ENCODE measurements around the gene MMP24. TPM values are rescaled to one million over a fixed set of nuclear protein-coding genes. Genes with fewer than 3 reads are reported as not detected.

The MMP24 gene
- total RNA-seq, 2 experiments from 2014 or later, result not detected

- intact Hi-C loops (cut with micrococcal nuclease), result loop anchor here (1.0 to 5.0 kb wide), 4 partner anchors 19 to 359 kb away; partner anchors contain the start of genes CPNE1, EIF6 and RBM12
- CTCF ChIA-PET, result interaction anchor here (0.6 to 8.0 kb wide), 34 partner anchors 8 to 582 kb away, joined by 3 to 151 read pairs (median 6); partner anchors contain the start of genes CEP250, EIF6, GDF5 and MMP24OS
- POLR2A ChIA-PET, result interaction anchor here (0.5 to 1.5 kb wide), 5 partner anchors 19 to 833 kb away, joined by 3 to 4 read pairs (median 3); partner anchors contain the start of genes CEP250, EIF6 and MMP24OS
- Mint-ChIP-seq H3K27me3 (no peaks in the 10 kb centered on the region), H3K4me1 (ENCODE audit: low read depth) (peaks cover 57% of the 10 kb centered on the region), H3K4me3 (no peak overlapping the region), H3K9me3 (no peaks in the 10 kb centered on the region), H3K36me3 (peaks cover 9% of the 10 kb centered on the region), H3K27ac (no peak overlapping the region)
- DNase-seq, result no peak
Measured at GRCh38 chr20:35303382-35303734, 76.9 kb downstream of the MMP24 start.

- CTCF ChIA-PET, result interaction anchor here (0.6 to 8.0 kb wide), 42 partner anchors 9 to 582 kb away, joined by 3 to 151 read pairs (median 4); partner anchors contain the start of genes CEP250, EIF6, GDF5 and MMP24OS
- intact Hi-C loops (cut with micrococcal nuclease), result loop anchor here (1.0 to 5.0 kb wide), 5 partner anchors 19 to 358 kb away; partner anchors contain the start of genes CPNE1, EIF6 and RBM12
- H3K9me3 Mint-ChIP-seq, result no peaks in the 10 kb centered on the region
- no peak overlapping the region for H3K4me3 Mint-ChIP-seq
- H3K4me1 Mint-ChIP-seq (ENCODE audit: low read depth), result peaks cover 60% of the 10 kb centered on the region
- H3K27me3 Mint-ChIP-seq, result no peaks in the 10 kb centered on the region
- DNase-seq, result peak; percentile 92
- POLR2A ChIA-PET, result interaction anchor here (0.5 to 1.5 kb wide), 6 partner anchors 19 to 832 kb away, joined by 3 to 5 read pairs (median 4); partner anchors contain the start of genes CEP250, EIF6 and MMP24OS
- peaks cover 9% of the 10 kb centered on the region for H3K36me3 Mint-ChIP-seq
- no peak overlapping the region for H3K27ac Mint-ChIP-seq
Measured at GRCh38 chr20:35303735-35304491, 77.4 kb downstream of the MMP24 start.

DNA sequence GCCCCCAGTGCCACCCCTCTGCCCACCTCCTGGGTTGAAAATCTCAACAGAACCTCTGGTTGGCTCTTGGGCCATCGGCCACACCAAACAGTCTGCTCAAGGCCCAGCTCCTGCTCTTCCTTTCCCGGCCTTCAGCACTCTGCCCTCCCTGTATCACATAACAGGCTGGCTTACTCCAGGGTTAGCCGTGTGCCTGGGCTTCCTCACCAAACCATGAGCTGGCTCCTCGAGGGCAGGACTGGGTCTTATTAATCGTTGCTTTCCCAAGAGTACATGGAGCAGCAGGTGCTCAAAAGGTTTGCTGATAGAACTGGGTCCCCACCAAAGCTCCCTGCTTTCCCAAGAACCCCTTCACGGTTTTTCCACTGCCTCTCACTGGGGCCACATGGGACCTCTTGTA lies 78.5 kb downstream of the MMP24 start:
- Mint-ChIP-seq H3K27ac (peak overlapping the region; percentile 92), H3K4me1 (ENCODE audit: low read depth) (peaks cover 63% of the 10 kb centered on the region), H3K36me3 (peaks cover 9% of the 10 kb centered on the region), H3K27me3 (no peaks in the 10 kb centered on the region), H3K9me3 (no peaks in the 10 kb centered on the region), H3K4me3 (no peak overlapping the region)
- intact Hi-C loops (cut with micrococcal nuclease), result loop anchor here (1.0 to 5.0 kb wide), 3 partner anchors 24 to 357 kb away; partner anchors contain the start of genes CPNE1 and RBM12
- CTCF ChIA-PET, result interaction anchor here (0.7 to 8.0 kb wide), 21 partner anchors 9 to 238 kb away, joined by 3 to 151 read pairs (median 10); partner anchors contain the start of genes CEP250, EIF6, ERGIC3 and GDF5
- POLR2A ChIA-PET, result interaction anchor here (1.0 to 4.0 kb wide), 7 partner anchors 21 to 158 kb away, joined by 3 to 15 read pairs (median 5); partner anchors contain the start of genes EDEM2, EIF6, MMP24OS and UQCC1
- DNase-seq, result no peak

DNA sequence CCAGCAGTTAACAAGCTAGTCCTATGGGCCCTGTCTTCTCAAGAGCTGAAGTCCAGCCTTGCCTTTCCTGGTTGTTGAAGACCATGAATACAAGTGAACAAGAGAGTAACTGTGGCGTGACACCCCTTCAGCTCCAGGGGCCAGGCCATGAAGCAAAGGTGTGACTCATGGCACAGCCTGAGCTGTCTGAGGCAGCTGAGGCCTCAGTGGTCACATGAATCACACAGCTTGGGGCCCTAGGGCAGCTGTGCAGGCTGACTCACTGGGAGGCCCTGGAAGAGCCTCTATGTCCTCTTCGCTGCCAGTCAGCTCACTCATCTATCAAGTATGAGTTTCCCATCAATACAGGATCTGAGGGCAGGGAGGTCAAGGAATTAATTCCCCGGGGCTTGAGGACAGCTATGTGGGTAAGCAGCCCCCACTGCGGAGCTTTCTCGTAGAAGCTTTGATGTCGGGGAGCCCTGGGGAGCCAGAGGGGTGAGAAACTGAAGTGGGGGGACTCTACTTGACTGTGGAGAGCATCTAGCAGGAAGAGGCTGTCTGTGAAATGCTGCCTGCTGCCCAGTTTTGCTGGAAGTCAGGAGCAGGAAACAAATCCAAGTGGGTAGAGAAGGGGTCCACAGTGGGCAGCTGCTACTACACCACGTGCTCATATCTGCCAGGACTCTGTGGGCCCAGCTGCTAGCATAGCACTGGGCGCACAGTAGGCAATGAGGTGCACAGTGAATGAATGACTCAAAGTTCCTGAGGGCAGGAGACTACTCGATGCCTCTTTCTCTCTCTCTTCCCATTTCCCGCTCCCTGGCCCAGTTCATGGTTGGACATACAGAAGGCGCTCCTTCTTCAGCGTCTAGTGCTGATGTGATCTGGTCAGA lies 79.4 kb downstream of the MMP24 start:
- DNase-seq, result peak; percentile 94
- no peaks in the 10 kb centered on the region for H3K27me3 Mint-ChIP-seq
- H3K4me1 Mint-ChIP-seq (ENCODE audit: low read depth), result peaks cover 64% of the 10 kb centered on the region
- POLR2A ChIA-PET, result interaction anchor here (0.5 to 4.0 kb wide), 10 partner anchors 10 to 789 kb away, joined by 3 to 15 read pairs (median 4); partner anchors contain the start of genes DYNLRB1, EDEM2, EIF6 and UQCC1
- intact Hi-C loops (cut with micrococcal nuclease), result loop anchor here (1.0 kb wide), 1 partner anchor 213 kb away; no protein-coding TSS in a partner anchor
- peak overlapping the region; percentile 92 for H3K27ac Mint-ChIP-seq
- H3K4me3 Mint-ChIP-seq, result peak overlapping the region; percentile 65
- H3K36me3 Mint-ChIP-seq, result peaks cover 9% of the 10 kb centered on the region
- CTCF ChIA-PET, result interaction anchor here (0.7 to 8.0 kb wide), 23 partner anchors 8 to 466 kb away, joined by 3 to 151 read pairs (median 7); partner anchors contain the start of genes CEP250, EDEM2, EIF6 and ERGIC3
- no peaks in the 10 kb centered on the region for H3K9me3 Mint-ChIP-seq

DNA sequence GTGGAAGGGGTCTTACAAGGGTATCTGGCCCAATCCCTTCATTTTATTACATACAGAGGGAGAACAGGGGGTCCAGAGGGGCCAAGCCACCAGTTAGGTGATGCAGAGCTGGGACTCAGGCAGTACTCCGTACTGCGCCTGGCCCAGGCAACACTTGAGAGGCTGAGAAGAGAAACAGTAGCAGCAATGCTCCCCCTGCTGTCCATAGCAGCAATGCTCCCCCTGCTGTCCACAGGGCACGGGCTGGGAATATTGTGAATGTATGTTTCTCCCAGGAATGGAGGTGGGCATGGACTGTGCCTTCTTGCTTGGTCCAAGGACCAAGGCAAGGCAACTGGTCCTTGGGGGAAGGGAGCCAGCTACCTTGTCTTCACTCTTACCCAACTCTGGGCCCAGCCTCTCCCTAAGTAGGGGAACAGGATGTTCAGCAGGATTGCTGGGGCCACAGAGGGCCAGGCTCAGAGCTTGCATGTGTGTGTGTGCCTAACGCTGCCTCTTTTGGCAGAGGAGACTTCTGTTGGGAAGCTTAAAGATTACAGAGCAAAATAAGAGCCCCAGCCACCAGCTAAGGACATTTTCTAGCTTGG lies 80.5 kb downstream of the MMP24 start:
- Mint-ChIP-seq H3K36me3 (peaks cover 9% of the 10 kb centered on the region), H3K27me3 (no peaks in the 10 kb centered on the region), H3K4me3 (no peak overlapping the region), H3K9me3 (no peaks in the 10 kb centered on the region), H3K27ac (peak overlapping the region; percentile 92), H3K4me1 (ENCODE audit: low read depth) (peaks cover 73% of the 10 kb centered on the region)
- POLR2A ChIA-PET, result interaction anchor here (0.6 to 4.0 kb wide), 2 partner anchors 23 to 625 kb away, joined by 3 to 15 read pairs; partner anchors contain the start of gene EIF6
- DNase-seq, result peak; percentile 54
- intact Hi-C loops (cut with micrococcal nuclease), result no loop called here
- CTCF ChIA-PET, result interaction anchor here (0.6 to 8.0 kb wide), 11 partner anchors 9 to 465 kb away, joined by 3 to 151 read pairs (median 8); partner anchors contain the start of genes CEP250, EIF6 and GDF5

DNA sequence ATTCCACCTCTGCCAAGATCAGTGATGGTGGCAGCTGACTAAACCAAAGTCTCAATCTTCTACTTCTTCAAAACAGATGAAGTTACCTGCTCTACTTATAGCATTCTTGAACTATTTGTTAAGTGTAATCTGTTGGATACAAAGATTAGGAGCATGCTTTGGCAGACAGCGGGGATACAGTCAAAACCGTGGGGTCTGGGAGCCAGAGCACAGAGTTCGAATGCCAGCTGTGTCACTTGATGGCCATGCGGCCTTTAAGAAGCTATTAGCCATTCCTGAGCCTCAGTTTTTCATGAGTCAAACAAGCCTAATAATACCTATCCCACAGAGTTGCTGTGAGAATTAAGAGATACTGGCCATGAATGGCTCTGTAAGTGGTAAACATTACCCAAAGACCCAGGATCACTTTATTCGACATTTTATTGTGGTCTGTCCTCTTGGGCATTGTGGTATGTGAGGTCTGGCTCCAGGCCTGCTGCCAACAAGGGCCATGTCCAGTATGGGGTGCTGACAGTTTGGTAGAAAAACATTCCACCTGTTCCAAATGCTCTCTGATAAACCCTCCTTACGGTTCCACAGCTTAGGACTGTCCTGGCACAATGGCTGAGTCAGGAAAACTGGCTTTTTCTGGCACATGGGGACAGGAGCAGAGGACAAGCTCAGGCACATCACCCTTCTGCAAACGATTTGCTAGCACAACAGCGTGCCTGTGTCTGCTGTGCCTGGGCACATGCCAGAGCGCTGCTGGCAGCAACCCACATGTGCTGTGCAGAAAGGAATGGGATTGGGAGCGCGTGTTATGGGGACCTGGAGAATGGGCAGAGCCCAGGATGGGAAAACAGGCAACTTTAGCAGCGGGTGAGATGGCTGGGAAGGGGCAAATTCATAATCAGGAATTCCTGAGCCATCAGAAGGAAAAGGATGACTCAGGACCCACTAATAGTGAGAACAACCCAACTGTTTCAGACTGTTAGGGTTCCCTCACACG lies 81.5 kb downstream of the MMP24 start:
- ChIA-PET CTCF (interaction anchor here (0.6 to 8.0 kb wide), 9 partner anchors 10 to 146 kb away, joined by 3 to 151 read pairs (median 37); partner anchors contain the start of genes CEP250 and GDF5), POLR2A (interaction anchor here (0.6 to 4.0 kb wide), 3 partner anchors 21 to 626 kb away, joined by 3 to 15 read pairs (median 4); partner anchors contain the start of gene EIF6)
- Mint-ChIP-seq H3K27me3 (no peaks in the 10 kb centered on the region), H3K4me3 (no peak overlapping the region), H3K9me3 (no peaks in the 10 kb centered on the region), H3K4me1 (ENCODE audit: low read depth) (peaks cover 75% of the 10 kb centered on the region), H3K27ac (peak overlapping the region; percentile 15), H3K36me3 (peaks cover 12% of the 10 kb centered on the region)
- DNase-seq, result no peak
- intact Hi-C loops (cut with micrococcal nuclease), result no loop called here

DNA sequence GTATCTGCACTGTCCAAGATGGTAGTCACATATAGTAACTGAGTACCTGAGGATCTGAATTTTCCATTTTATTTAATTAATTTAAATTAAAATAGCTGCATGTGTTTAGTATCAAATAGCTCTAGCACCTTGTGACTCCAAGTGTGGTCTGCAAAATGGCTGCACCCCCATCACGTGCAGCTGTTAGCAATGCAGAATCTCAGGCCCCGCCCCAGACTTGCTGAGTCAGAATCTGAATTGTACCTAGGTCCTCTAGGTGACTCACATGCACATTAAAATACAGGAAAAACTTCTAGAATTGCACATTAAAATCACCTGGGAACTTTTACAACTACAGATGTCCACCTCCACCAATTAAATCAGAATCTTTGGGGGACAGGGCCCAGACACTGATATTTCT lies 84.9 kb downstream of the MMP24 start:
- ChIA-PET CTCF (interaction anchor here (0.9 to 4.6 kb wide), 3 partner anchors 8 to 136 kb away, joined by 3 to 32 read pairs (median 5); no protein-coding TSS in a partner anchor), POLR2A (no interaction called here)
- DNase-seq, result peak; percentile 90
- H3K4me1 Mint-ChIP-seq (ENCODE audit: low read depth), result peaks cover 66% of the 10 kb centered on the region
- intact Hi-C loops (cut with micrococcal nuclease), result no loop called here
- H3K9me3 Mint-ChIP-seq, result no peaks in the 10 kb centered on the region
- H3K36me3 Mint-ChIP-seq, result peaks cover 9% of the 10 kb centered on the region
- H3K27ac Mint-ChIP-seq, result peak overlapping the region; percentile 86
- H3K4me3 Mint-ChIP-seq, result no peak overlapping the region
- H3K27me3 Mint-ChIP-seq, result no peaks in the 10 kb centered on the region

DNA sequence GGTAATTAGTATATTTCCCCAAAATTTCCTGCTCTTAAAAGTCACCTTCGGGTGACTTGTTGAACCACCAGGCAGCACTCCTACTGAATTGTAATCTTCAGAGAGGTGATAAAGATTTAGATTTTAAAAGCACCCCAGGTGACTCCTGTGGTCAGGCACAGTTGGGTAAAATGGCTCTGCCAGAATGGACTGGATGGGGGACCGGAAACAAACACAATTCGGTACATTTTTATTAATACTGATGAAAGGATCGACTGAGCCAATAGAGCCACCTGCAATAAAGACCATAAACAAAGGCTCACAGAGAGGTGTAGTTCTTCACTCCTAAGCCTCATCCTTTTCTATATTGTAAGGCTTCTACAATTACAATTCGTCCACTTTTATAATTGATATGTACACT lies 85.3 kb downstream of the MMP24 start:
- H3K4me1 Mint-ChIP-seq (ENCODE audit: low read depth), result peaks cover 61% of the 10 kb centered on the region
- H3K9me3 Mint-ChIP-seq, result no peaks in the 10 kb centered on the region
- no peak overlapping the region for H3K4me3 Mint-ChIP-seq
- DNase-seq, result no peak
- intact Hi-C loops (cut with micrococcal nuclease), result loop anchor here (2.0 kb wide), 1 partner anchor 17 kb away; no protein-coding TSS in a partner anchor
- peaks cover 5% of the 10 kb centered on the region for H3K36me3 Mint-ChIP-seq
- H3K27ac Mint-ChIP-seq, result peak overlapping the region; percentile 86
- CTCF ChIA-PET, result interaction anchor here (0.9 to 4.6 kb wide), 4 partner anchors 8 to 136 kb away, joined by 3 to 32 read pairs (median 6); no protein-coding TSS in a partner anchor
- no peaks in the 10 kb centered on the region for H3K27me3 Mint-ChIP-seq
- POLR2A ChIA-PET, result no interaction called here

GRCh38 chr20:35312318-35312717 lies 85.8 kb downstream of the MMP24 start:
- no peak overlapping the region for H3K4me3 Mint-ChIP-seq

More at GRCh38 chr20:35312318-35312717, 85.8 kb downstream of the MMP24 start:
- ChIA-PET POLR2A (no interaction called here), CTCF (interaction anchor here (1.5 to 4.6 kb wide), 2 partner anchors 8 to 17 kb away, joined by 6 to 32 read pairs; no protein-coding TSS in a partner anchor)
- no peaks in the 10 kb centered on the region for H3K9me3 Mint-ChIP-seq
- no peaks in the 10 kb centered on the region for H3K27me3 Mint-ChIP-seq
- intact Hi-C loops (cut with micrococcal nuclease), result loop anchor here (2.0 kb wide), 1 partner anchor 16 kb away; no protein-coding TSS in a partner anchor
- peak; percentile 61 for DNase-seq
- H3K4me1 Mint-ChIP-seq (ENCODE audit: low read depth), result peaks cover 56% of the 10 kb centered on the region
- peak overlapping the region; percentile 86 for H3K27ac Mint-ChIP-seq
- H3K36me3 Mint-ChIP-seq, result peaks cover 4% of the 10 kb centered on the region

Measured in activated CD4-positive, alpha-beta memory T cell treated with anti-CD3 and anti-CD28 coated beads for 36 hours (primary cell).